Keratinocyte (primary cell): ENCODE data around the gene NES.

Source experiments
- CTCF ChIP-seq, 3 experiments: IDR thresholded peaks in 1 of 3; conservative IDR thresholded peaks in 1 of 3; optimal IDR thresholded peaks in 1 of 3; 2 replicates in 2 of 3; 3 replicates in 1 of 3; pipeline versions ENCODE3 to v1.5.1; 2011; ENCODE audit warnings: low read length in 3 of 3, mild to moderate bottlenecking in 3 of 3, moderate library complexity in 2 of 3, control low read depth in 1 of 3, inconsistent platforms in 1 of 3; ENCODE audit not compliant: insufficient read depth in 2 of 3; ENCODE audit errors: extremely low read depth in 1 of 3
- EZH2 ChIP-seq: IDR thresholded peaks from one replicate; pipeline ENCODE4 v1.6.1; 2012; ENCODE audit warnings: inconsistent platforms, mild to moderate bottlenecking, low read length, moderate library complexity

- no peak for TF ChIP-seq EZH2
- TF ChIP-seq CTCF (optimal IDR thresholded peaks at IDR 0.05 in 1 of 3, IDR thresholded peaks at IDR 0.05 in 1 of 3, conservative IDR thresholded peaks at IDR 0.05 in 1 of 3; ENCODE audit: extremely low read depth in 1 of 3, insufficient read depth in 2 of 3, low read length in 3 of 3), result no peak
Observed at GRCh38 chr1:156690675-156691036, 13.4 kb upstream of the NES start.
